CD4-positive, alpha-beta T cell treated with Interleukin-10 for 1 hour (primary cell): ENCODE measurements around the gene SLC4A4.

Source experiments
- DNase-seq: peaks from one replicate; pipeline ENCODE4 v3.0.0-alpha.2; 2020

The SLC4A4 gene

DNA sequence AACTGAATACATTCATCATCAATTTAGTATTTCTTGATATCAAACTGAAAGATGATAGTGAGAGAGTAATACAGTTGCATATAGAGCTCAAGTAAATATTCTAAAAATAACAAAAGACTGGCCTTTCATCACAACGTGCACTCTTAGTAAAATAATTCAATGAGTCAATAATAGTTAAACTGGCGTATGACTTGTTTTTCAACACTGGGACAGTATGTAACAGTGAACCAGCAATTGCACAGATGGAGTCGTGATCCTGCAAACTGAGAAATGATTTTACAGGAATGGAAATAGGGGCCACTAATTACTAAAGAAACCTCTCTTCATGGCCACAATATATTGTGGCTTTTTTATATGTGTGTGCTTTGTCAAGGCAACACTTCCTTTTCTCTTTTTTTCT is 137.4 kb downstream of the SLC4A4 start:
- no peak for DNase-seq

DNA sequence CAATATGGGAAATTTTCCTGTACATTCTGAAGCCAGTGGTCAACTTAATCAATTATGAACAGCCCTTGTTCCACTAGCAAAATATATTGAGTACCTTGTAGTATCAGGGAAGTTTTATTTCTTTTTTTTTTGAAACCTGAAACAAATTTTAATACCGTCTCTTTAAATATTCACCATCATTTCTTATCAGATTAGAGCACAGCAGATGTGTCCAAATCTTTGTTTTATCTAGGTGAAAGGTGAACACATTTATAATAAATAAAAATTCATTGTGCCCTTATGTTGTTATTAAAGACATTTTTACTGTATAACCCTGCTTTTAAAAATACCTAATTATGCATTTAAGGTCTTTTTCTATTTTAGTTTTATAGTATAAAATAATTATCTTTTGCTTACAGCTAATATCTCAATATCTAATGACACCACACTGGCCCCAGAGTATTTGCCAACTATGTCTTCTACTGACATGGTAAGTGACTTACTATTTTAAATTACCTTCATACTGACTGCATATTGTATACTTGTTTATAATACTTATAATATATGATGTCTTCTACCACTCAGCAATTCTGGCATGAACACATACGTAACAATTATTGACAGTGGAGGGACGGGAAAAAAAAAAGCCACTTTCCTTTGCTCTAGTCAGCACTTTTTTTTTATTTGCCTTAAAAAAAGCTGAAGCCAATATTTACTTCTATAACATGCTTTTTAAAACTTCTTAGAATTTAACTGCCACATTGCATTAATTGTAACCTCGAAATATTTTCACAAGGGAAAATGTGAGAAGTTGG is 147.9 kb downstream of the SLC4A4 start:
- no peak for DNase-seq

DNA sequence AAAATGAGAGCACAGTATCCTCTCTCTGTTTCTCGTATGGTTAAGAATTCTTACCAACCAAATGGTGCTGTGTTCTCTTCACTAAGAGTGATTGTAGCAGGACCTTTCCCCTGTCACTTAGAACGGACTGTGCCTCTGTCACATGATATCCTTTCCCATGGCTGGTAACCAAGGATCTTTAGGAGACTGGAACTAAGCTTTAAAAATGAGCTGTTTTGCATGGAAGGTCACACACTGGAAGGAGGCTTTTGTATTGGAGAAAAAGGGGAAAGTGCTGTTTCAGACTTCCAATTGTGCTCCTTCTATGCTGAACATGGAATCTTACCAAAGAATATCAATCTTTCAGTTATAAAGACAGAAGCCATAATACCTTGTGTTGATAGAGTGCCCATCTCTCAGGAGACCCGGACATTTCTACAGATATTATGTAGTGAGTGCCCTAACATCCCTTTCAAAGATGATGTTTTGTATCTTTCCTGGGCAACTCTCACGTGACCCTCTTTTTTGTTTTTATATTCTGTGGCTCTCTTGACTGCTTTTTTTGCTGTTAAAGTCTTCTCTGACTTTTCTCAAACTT is 148.6 kb downstream of the SLC4A4 start:
- DNase-seq, result no peak

DNA sequence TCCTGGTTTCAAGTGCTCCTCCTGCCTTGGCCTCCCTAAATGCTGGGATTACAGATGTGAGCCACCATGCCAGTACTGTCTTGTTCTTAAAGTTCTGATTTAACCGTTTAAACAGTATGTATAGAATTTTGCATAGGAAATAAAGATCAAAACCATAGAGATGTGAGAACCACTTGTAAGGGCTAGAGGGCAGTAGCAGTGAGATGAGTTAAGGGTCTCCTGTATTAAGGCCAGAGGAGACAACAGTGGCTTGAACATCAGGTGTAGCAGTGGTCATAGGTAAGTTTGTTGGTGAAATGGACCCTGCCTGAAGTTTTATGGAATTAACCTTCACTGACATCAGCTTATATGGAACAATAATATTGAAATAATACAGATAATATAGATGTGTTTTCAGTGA is 155.7 kb downstream of the SLC4A4 start:
- DNase-seq, result no peak

DNA sequence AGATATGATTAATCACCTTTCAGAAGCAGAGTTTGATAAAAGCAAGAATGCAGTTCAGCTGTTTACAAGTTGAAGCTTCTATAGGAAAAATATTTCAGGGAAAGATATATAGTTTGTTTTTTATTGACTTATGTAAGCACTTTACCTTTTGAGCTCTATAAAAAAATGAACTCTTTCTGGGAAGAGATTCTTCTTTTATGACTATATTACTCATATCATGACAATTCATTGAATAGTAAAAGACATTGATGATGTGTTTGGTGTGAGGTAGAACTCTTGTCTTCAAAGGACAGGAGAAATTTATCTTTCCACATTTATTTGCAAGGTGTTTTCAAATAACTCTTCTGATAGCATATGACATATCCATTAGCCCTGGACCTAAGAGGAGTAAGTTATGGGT is 156.6 kb downstream of the SLC4A4 start:
- no peak for DNase-seq

DNA sequence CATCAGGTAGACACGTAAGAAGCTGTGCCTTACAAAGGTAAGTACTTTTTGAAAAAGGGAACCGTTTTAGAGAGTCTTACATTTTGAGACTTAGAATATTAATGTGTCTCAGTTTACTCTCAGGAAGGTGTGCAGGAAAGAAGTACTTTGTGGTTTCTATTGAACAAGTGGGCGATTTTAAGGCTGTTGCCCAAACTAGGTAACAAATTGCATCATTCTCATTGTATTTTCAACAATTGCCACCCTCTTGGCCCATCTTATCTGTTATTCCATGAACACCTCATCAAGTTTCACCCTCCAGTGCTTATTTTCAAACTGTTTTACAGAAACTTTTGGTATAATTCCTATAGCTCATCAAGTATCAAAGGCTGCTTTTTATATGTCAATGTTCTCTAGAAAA is 158.3 kb downstream of the SLC4A4 start:
- DNase-seq, result no peak

DNA sequence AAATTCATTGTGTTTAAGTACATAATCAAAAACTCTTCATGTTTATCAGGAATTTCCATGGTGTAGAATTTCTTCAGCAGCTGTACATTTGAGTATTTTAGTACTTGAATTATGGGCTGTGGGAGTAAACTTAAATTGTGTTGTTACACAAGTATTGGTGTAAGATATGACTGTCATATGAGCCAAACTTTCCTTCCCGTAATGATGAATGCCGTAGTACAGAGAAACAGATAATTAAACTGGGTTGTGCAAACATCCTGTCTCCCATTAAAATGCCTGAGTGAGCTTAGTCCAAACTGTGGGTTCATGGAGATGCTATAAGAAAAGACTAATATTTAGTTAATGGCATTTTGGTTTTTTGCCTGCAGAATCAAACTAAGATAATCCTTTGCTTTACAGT is 159.2 kb downstream of the SLC4A4 start:
- no peak for DNase-seq

DNA sequence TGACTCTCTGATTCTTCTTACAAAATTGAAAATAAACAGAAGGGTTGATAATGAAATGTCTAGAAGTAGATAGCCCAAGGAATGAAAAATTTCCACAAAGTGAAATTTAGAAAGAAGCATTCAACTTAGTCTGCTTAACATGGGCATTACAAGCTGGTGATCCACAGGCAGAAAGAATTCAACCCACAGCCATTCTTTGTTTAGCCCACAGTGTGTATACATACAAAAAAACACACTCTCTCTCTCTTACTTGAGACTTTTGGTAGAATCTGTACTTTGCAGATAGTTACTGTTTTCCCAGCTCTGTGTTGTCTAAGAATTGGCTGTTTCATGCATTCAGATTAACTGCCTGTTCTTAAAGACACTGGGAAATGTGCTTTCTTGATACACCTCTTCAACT is 159.8 kb downstream of the SLC4A4 start:
- DNase-seq, result no peak

DNA sequence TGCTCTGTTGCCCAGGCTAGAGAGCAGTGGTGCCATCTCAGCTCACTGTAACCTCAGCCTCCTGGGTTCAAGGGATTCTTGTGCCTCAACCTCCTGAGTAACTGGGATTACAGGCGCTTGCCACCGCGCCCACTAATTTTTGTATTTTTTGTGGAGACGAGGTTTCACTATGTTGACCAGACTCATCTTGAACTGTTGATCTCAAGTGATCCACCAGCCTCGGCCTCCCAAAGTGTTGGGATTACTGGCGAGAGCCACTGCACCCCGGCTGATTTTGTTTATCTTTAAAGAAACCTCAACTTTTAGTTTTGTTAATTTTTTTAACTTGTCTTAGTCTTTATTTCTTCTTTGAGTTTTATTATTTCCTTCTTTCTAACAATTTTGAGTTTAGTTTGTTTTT is 163.2 kb downstream of the SLC4A4 start:
- no peak for DNase-seq

DNA sequence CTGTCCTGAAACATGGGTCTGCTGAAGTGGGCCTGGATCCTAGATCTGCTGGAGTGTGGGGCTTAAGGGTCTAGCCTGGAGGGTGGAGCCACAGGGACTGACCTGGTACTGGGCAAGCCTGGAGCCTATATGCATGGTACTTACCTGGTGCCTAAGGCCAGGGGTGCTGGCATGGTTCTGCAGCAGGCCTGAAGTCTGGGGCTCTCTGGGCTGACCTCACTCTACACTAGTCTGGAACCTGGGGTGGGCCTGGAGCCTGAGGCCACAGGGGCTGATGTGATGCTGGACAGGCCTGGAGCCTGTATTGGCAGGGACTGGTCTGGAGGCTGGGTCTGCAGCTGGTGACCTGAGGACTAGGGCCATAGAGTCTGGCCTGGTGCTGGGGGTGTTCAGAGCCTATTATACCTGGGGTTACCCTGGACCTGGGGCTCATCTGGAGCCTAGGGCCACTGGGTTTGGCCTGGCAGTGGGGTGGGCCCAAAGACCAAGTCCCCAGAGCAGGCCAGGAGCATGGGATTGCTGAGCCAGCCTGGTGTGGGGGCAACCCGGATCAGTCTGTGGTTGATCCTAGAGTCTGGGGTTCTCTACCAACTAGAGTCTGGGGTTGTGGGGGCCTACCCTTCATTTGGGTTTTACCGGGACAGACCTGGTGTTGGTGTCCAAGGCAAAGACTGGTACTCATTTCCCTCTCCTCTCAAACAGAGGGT is 179.6 kb downstream of the SLC4A4 start:
- no peak for DNase-seq

DNA sequence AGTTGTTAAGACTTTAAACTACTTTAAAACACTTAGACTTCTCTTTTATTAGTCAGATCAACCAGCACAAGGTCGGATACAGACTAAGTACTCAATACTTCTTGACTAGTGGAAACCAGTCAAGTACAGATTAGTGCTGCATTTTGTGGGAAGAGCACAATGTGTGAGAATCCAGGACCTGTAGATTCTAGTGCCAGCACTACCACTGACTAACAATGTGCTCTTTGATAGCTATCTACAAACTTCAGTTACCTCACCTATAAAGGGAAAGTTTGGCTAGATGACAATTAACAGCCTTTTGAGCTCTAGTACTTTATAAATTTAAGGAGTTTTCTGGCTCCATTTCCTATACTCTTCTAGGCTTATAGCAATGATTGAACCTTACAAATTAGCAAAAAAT is 181.5 kb downstream of the SLC4A4 start:
- no peak for DNase-seq

DNA sequence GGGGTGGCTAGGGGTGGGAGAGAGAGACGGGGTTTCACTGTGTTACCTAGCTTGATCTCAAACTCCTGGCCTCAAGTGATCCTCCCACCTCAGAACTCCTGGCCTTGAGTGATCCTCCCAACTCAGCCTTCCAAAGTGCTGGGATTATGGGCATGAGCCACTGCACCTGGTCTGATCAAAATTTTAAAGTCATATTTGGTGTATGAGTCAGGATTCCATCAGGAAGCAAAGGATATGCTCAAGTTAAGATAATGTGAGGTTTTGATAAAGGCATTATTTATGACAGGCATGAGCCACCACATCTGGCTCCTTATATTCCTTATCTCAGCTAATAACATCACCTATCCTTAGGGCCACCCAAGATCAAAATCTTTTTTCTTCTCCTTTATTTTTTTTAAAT is 182.0 kb downstream of the SLC4A4 start:
- no peak for DNase-seq

DNA sequence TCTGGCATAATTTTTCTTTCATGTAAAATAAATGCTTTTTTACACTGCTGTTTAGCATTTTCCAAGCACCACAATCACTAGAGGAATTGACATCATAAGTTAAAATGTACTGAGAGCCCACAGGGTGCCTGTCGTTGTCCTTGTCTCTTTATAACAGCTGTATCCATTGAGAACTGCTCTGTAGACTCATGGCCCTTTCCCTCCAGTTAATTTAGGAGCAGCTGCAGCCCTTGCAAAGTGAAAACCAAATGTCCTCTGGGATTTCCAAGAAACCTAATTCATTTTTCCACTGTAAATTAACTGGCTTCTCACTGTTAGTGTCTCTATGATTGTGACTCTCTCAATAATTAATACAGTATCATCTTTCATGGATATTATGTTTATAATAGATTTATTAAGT is 185.9 kb downstream of the SLC4A4 start:
- no peak for DNase-seq

DNA sequence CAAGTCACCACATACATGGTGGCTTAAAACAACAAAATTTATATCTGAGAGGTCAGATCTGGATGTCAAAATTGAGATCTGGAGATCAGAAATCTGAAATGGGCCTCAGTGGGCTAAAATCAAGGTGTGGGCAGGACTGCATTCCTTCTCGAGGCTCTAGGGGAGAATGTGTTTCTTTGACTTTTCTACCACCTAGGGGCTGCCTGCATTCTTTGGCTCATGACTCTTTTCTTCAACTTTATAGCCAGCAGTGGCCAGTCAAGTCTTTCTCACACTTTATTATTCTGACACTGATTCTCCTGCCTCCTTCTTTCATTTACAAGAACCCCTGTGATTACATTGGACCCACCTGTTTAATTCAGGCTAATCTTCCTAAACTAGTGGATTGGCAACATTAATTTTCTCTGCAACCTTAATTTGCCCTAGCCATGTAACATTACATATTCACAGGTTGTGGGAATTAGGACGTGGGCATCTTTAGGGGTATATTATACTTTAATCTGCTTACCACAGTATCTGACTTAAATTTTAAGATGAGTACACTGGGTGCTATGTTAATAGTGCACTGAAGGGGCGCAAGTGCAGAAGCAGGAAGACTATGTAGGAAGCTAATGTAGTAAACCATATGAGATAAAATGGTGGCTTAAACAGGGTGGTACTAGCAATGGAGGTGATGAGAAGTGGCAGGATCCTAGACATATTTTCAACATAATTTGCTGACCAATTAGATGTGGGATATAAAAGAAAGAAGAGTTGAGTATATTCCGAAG is 188.0 kb downstream of the SLC4A4 start:
- no peak for DNase-seq

DNA sequence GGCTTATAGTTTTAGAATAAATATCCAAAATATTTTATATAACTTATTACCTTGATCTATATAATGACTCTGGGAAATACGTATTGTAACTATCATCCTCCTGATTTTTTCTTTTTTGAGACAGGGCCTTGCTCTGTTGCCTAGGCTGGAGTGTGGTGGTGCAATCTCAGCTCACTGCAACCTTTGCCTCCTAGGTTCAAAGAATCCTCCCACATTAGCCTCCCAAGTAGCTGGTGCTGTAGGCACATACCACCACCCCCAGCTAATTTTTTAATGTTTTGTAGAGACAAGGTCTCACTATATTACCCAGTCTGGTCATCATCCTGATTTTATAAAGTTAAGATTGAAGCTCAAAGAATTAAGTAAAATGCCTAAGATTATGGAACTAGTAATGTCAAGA is 193.6 kb downstream of the SLC4A4 start:
- no peak for DNase-seq

DNA sequence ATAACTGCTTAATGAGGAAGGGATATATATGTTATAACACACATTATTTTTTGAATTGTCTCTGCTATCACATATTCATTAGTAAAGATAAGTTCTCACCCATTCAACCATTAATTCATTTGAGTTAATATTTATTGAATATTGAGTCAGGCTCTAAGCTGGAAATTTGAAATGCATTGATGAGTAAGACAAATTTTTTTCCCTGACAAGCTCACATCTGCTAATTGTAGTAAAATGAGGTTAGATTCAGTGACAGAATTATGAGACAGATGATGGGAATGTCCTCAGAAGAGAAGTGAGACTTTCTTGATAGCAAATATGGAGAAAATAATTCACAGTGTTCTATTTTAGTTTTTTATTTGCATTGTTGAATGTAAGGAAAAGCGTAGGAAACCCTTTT is 194.3 kb downstream of the SLC4A4 start:
- no peak for DNase-seq

DNA sequence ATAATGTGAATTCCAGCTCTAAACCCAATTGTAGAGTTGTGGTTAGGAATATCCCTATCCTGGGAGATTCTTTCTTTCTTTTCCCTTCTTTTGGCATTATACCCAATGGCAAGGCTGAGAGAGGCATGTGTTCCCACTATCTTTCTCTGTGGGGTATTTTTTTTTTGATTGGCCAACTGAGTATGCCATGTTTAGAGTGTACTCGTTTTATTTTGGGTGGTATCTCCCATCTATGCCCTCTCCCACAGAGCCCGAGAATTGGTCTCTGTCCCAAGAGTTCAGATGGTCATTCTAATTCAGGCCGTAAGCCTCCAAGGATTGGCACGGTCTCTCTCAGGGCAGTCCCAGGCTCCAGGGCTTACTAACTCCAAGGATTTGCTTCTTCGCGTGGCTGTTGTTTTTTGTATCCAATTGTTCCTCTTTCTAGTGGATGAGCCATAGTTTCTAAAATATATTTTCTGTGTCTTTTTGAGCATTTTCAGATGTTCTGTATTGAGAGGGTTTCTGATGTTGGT is 198.8 kb downstream of the SLC4A4 start:
- no peak for DNase-seq

DNA sequence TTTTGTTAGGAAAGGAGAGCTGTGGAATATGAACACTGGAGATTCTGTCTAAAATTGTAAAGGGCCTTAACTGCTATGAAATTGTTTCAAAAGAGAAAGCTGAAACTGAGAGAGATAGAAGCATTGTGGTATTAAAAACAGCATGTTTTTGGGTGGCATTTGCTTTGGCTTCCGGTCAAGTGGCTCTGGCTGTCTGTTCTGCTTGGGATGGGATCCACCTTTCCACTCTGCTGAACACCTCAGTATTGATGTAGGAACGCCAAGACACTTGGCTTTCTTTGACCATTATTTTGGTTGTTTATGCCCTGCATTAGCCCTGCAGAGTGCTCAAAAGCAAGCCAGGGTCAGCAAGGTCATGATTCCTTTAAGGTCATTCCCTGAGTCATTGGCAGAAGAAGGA is 199.7 kb downstream of the SLC4A4 start:
- DNase-seq, result no peak

DNA sequence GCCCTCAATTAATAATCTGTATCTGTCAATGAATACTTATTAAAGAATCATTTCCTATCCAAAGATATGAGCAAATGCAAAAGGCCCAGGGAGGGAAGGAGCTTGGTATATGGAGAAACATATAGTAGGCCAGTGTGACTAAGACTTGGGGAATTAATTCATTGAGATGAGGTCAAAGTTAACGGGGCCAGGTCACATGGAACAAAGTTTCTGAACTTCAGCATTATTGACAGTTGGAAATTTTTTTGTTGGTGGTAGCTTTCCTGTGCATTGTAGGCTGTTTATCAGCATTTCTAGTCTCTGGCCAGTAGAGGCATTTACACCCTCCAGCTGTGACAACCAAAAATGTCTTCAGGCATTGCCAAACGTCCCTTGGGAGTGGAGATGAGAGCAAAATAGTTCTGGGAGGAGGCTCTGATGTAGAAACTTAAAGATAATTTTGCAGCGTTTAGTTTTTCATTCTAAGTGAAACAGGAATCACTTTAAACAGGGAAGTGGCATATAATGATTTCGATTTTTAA is 202.0 kb downstream of the SLC4A4 start:
- DNase-seq, result no peak

DNA sequence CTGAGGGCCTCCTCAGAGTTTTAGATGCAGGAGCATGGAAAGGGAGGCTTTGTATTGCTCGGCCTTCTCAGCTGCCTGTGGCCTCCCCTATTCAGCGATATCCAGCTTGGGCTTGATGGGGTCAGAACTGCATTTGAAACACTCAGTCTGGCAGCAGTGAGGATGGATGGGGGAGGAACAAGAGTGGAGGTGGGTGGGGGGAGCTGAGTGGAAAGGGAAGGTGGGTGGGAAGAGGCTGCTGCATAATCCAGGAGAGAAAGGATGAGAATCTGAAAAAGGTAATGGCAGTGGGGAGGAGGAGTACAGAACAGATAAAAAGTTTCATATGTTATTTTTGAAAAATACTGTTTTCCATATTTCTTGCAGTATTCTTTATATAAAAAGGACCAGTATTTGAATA is 202.7 kb downstream of the SLC4A4 start:
- DNase-seq, result no peak

DNA sequence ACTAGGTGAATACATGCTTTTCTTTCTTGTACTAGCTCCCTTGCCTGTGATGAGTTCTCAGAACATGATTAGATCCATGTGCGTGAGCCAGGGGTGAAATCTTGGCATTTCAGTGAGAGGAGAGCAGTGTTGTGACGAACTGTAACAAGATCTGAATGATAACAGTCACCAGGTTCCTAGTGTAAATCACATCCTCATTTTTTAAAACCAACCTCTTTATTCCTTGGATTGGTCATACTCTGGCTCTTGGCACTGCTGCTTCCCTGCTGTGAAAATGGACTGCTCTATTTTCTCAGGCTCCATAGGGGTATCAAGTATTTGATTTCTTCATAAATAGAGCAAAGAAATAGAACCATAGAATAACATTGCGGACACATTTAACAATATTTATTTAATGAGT is 206.3 kb downstream of the SLC4A4 start:
- no peak for DNase-seq

DNA sequence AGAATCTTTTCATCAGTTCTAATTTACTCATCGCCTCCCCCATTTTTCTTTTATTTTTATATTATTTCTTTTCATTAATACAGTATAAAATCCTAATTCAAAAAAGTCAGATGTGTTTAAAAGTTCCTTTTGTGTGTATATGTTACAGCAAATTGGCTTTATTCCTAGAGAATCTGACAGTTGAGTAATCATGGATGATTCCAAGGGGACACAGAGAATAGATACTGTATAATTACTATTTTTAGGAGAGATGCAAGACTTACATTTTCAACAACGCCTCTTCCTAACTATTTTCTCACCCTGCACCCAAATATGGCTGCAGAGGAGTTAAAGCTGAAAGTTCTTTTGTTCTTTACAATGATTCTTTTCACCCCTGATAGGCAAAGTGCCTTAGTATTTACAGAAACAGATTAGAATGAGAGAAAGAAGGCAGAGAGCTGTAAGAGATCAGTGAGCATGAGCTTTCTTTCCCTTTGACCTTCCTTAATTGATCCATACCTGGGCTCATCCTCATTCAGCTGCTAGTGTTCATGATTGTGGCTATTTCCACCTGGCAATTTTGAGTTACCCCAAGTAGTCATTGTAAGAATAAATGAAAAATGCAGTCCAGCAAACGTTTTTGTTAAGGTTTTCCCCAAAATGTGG is 210.8 kb downstream of the SLC4A4 start:
- no peak for DNase-seq
